B cell (primary cell): ENCODE data around the gene CHN1. TPM values are rescaled to one million over a fixed set of nuclear protein-coding genes. Genes with fewer than 3 reads are reported as not detected.

Source experiments
- ATAC-seq: fragments of 200-7000 bp; cut with Tn5 transposase; one replicate; pipeline ENCODE4 v1.10.0; 2021; ENCODE audit warnings: low read depth, mild to moderate bottlenecking, moderate number of reproducible peaks, moderate library complexity
- CTCF ChIA-PET: fragments of 350-600 bp; sonication (Branson Sonifier 250); formaldehyde crosslinking; loops from one replicate; lab custom pipeline; 2021; ENCODE audit warnings: antibody characterized with exemption, inconsistent platforms; lab: Charles Lee
- POLR2A ChIA-PET: fragments of 350-600 bp; sonication (Branson Sonifier 250); formaldehyde crosslinking; loops from one replicate; lab custom pipeline; 2021; ENCODE audit warnings: antibody characterized with exemption; lab: Charles Lee
- DNase-seq: peaks from one replicate; pipeline ENCODE4 v3.0.0; 2013
- H2AFZ ChIP-seq: 2 replicates; pipeline ENCODE4 v1.6.1; 2012; ENCODE audit warnings: mild to moderate bottlenecking, low read depth, low read length; ENCODE audit not compliant: insufficient read depth, poor library complexity, severe bottlenecking
- H3K27ac ChIP-seq, 2 donors: 1 replicate in 1 of 2; 2 replicates in 1 of 2; pipeline ENCODE4 v1.5.1; 2012 to 2013; ENCODE audit warnings: low read length in 2 of 2, mild to moderate bottlenecking in 2 of 2, moderate library complexity in 1 of 2
- H3K27me3 ChIP-seq, 4 experiments: fragments of 200-600 bp in 1 of 4; sonication (generic) in 1 of 4; replicated peaks in 1 of 4; 1 replicate in 2 of 4; 2 replicates in 2 of 4; pipeline versions ENCODE4 v1.6.1 to v1.7.0; 2013 to 2016; ENCODE audit warnings: low read length in 3 of 4, mild to moderate bottlenecking in 2 of 4, mixed read lengths in 1 of 4, moderate library complexity in 1 of 4; ENCODE audit not compliant: insufficient read depth in 4 of 4, control insufficient read depth in 3 of 4; ENCODE audit errors: control extremely low read depth in 1 of 4
- H3K36me3 ChIP-seq, 2 experiments: replicated peaks in 1 of 2; 1 replicate in 1 of 2; 2 replicates in 1 of 2; pipeline versions ENCODE4 v1.6.1 to v1.7.1; 2013; ENCODE audit warnings: low read length in 1 of 2; ENCODE audit not compliant: insufficient read depth in 2 of 2, control insufficient read depth in 1 of 2; ENCODE audit errors: control extremely low read depth in 1 of 2, extremely low read depth in 1 of 2
- H3K4me1 ChIP-seq, 2 donors: fragments of 200-600 bp in 1 of 2; sonication (generic) in 1 of 2; 1 replicate in 1 of 2; 2 replicates in 1 of 2; pipeline versions ENCODE4 v1.5.1 to v1.6.1; 2013 to 2017; ENCODE audit warnings: low read length in 2 of 2; ENCODE audit not compliant: control insufficient read depth in 2 of 2, insufficient read depth in 2 of 2
- H3K4me2 ChIP-seq: replicated peaks from 2 replicates; pipeline ENCODE3; 2012; ENCODE audit warnings: mild to moderate bottlenecking, low read depth, low read length; ENCODE audit not compliant: poor library complexity, severe bottlenecking
- H3K4me3 ChIP-seq, 5 experiments: fragments of 200-600 bp in 1 of 5; sonication (generic) in 1 of 5; 1 replicate in 3 of 5; 2 replicates in 2 of 5; pipeline versions ENCODE4 v1.5.1 to v1.7.0; 2011 to 2016; ENCODE audit warnings: low read length in 4 of 5, mild to moderate bottlenecking in 4 of 5, low read depth in 2 of 5, control low read depth in 1 of 5, moderate library complexity in 1 of 5; ENCODE audit not compliant: insufficient read depth in 1 of 5; ENCODE audit errors: control extremely low read depth in 1 of 5, extremely low read depth in 1 of 5
- H3K79me2 ChIP-seq: fragments of 200-600 bp; sonication (generic); one replicate; pipeline ENCODE4 v1.6.0; 2016; ENCODE audit warnings: low read length; ENCODE audit not compliant: control insufficient read depth, insufficient read depth
- H3K9ac ChIP-seq: fragments of 200-600 bp; sonication (generic); 2 replicates; pipeline ENCODE4 v1.6.1; 2017; ENCODE audit warnings: mild to moderate bottlenecking, low read length, moderate library complexity
- H3K9me3 ChIP-seq, 3 donors: one replicate each; pipeline versions ENCODE4 v1.6.1 to v1.7.1; 2013; ENCODE audit warnings: low read length in 2 of 3; ENCODE audit not compliant: control insufficient read depth in 2 of 3, insufficient read depth in 1 of 3; ENCODE audit errors: control extremely low read depth in 1 of 3
- H4K20me1 ChIP-seq: 2 replicates; pipeline ENCODE4 v1.6.0; 2012; ENCODE audit warnings: mild to moderate bottlenecking, low read length; ENCODE audit not compliant: insufficient read depth, control insufficient read depth, poor library complexity, severe bottlenecking
- H3K27ac Mint-ChIP-seq: one replicate; pipeline ENCODE4 v1.8.0; 2021; ENCODE audit warnings: mixed read lengths
- H3K27me3 Mint-ChIP-seq: one replicate; pipeline ENCODE4 v1.8.0; 2021; ENCODE audit warnings: mixed read lengths
- H3K4me1 Mint-ChIP-seq: one replicate; pipeline ENCODE4 v1.8.0; 2021; ENCODE audit warnings: mixed read lengths
- H3K4me3 Mint-ChIP-seq: one replicate; pipeline ENCODE4 v1.8.0; 2021; ENCODE audit warnings: mixed read lengths
- H3K9me3 Mint-ChIP-seq: one replicate; pipeline ENCODE4 v1.8.0; 2022; ENCODE audit warnings: mixed read lengths; ENCODE audit not compliant: insufficient read depth
- EZH2 ChIP-seq: IDR thresholded peaks from 2 replicates; pipeline ENCODE4 v1.6.1; 2012; ENCODE audit warnings: borderline replicate concordance, low read depth, mild to moderate bottlenecking, moderate library complexity, low read length; ENCODE audit not compliant: insufficient read depth, poor library complexity, severe bottlenecking
- WGBS: methylation state at CpG from one replicate; pipeline ENCODE4 v1.1.5; 2013; ENCODE audit warnings: missing lambda C conversion rate; ENCODE audit not compliant: insufficient coverage; 5-methylcytosine and 5-hydroxymethylcytosine counted together
- intact Hi-C: fragments of 100-400 bp; cut with micrococcal nuclease; formaldehyde crosslinking; loops from one replicate; pipeline ENCODE4 v1.10.0; 2022
- polyA plus RNA-seq: library from polyadenylated mRNA; depleted of rRNA; stranded (reverse); fragments of >200 nt; gene quantifications from 2 replicates; pipeline ENCODE4 v1.2.3, GENCODE V29; 2012
- total RNA-seq, 2 donors: library from RNA; stranded (reverse); fragments of 120-200 nt in 1 of 2; gene quantifications; 1 replicate in 1 of 2; 2 replicates in 1 of 2; pipeline versions ENCODE4 v1.2.3 to v1.2.4, GENCODE V29; 2013 to 2022
- TF ChIP-seq, protein P1 (sequence below): fragments of 200-600 bp; IDR thresholded peaks from one replicate; pipeline ENCODE4 v1.8.0; 2022; ENCODE audit warnings: antibody characterized with exemption, mild to moderate bottlenecking

Gene CHN1
- total and polyA plus RNA-seq, 2 donors (not counting 1 experiment from before 2014, with no cell fraction given): 0.79 to 1.4 TPM

DNA sequence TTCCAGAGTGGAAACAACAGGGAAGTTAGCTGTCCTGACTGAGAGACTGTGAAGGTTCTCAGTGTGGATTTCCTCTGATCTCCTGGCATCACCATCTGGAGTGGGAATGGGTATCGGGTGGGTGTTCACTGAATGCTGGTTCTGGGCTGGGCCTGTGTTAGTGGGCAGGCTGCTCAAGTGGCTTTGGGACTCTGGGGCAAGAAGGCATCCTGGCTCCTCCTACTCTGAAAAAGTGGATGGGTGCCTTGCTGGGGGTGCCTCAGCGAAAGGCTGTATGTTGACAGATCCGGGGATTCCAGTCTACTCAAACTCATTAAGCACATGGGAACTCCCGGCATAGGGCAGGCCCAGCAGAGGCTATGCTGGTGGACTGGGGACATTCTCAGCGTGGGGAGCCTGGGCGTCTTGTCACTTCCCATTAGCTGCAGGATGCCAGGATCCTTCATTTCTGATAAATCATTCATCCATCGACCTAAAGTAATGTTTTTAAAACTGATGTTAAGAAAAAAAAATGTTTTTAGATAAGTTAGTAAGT is 213.4 kb downstream of the CHN1 start:
- Histone ChIP-seq H3K4me1 (no peaks in the 10 kb centered on the region), H3K4me2 (no peak overlapping the region), H3K27ac (no peak overlapping the region), H3K9me3 (peaks cover 0 to 2% (median 0%) of the 10 kb centered on the region in 3 donors), H4K20me1 (no peaks in the 10 kb centered on the region), H3K27me3 (peaks cover 0 to 5% (median 0%) of the 10 kb centered on the region in 4 experiments), H3K36me3 (no peaks in the 10 kb centered on the region), H3K79me2 (no peaks in the 10 kb centered on the region), H3K4me3 (no peak overlapping the region), H3K9ac (no peak overlapping the region), H2AFZ (no peak overlapping the region)
- WGBS: 100% methylated on average over 3 of the region's 7 CpGs
- ChIA-PET POLR2A (no interaction called here), CTCF (no interaction called here)
- no peak for TF ChIP-seq EZH2
- TF ChIP-seq, protein P1, sequence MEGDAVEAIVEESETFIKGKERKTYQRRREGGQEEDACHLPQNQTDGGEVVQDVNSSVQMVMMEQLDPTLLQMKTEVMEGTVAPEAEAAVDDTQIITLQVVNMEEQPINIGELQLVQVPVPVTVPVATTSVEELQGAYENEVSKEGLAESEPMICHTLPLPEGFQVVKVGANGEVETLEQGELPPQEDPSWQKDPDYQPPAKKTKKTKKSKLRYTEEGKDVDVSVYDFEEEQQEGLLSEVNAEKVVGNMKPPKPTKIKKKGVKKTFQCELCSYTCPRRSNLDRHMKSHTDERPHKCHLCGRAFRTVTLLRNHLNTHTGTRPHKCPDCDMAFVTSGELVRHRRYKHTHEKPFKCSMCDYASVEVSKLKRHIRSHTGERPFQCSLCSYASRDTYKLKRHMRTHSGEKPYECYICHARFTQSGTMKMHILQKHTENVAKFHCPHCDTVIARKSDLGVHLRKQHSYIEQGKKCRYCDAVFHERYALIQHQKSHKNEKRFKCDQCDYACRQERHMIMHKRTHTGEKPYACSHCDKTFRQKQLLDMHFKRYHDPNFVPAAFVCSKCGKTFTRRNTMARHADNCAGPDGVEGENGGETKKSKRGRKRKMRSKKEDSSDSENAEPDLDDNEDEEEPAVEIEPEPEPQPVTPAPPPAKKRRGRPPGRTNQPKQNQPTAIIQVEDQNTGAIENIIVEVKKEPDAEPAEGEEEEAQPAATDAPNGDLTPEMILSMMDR: no peak
- no peaks in the 10 kb centered on the region for H3K4me1 Mint-ChIP-seq
- H3K27me3 Mint-ChIP-seq: peaks cover 18% of the 10 kb centered on the region
- H3K9me3 Mint-ChIP-seq: no peaks in the 10 kb centered on the region
- H3K4me3 Mint-ChIP-seq: no peak overlapping the region
- H3K27ac Mint-ChIP-seq: no peak overlapping the region
- intact Hi-C loops: no loop called here
- DNase-seq (no peak), ATAC-seq (no peak)

DNA sequence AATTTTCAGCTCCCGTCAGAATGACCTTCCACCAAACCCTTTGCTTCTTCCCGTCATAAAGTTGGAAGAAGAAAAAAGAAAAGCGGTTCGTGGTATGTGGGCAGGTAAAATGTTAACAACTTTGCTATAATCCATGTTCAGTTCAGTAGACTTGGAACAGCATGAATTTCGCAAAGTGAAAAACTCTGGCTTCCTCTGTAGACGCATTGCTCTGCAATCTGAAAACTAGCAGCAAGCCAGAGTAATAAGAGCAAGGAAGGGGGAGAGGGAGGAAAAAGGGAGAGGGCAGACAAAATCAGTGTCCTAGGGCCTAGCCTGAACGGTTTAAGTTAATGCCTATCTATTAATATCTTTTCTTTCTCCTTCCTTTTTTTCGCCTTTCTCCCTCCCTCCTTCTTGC is 214.2 kb downstream of the CHN1 start:
- CTCF ChIA-PET: no interaction called here
- Histone ChIP-seq H4K20me1 (no peaks in the 10 kb centered on the region), H3K4me2 (no peak overlapping the region), H3K4me3 (no peak overlapping the region), H3K27ac (no peak overlapping the region), H3K27me3 (peaks cover 0 to 5% (median 0%) of the 10 kb centered on the region in 4 experiments), H3K79me2 (no peaks in the 10 kb centered on the region), H3K9me3 (peaks cover 0 to 2% (median 0%) of the 10 kb centered on the region in 3 donors), H3K36me3 (no peaks in the 10 kb centered on the region), H2AFZ (no peak overlapping the region), H3K9ac (no peak overlapping the region), H3K4me1 (no peaks in the 10 kb centered on the region)
- Mint-ChIP-seq H3K4me3 (no peak overlapping the region), H3K27ac (no peak overlapping the region), H3K27me3 (peaks cover 18% of the 10 kb centered on the region), H3K4me1 (no peaks in the 10 kb centered on the region), H3K9me3 (no peaks in the 10 kb centered on the region)
- POLR2A ChIA-PET: interaction anchor here (0.6 kb wide), 1 partner anchor 38 kb away, joined by 3 read pairs; no protein-coding TSS in a partner anchor
- DNase-seq (no peak), ATAC-seq (no peak)
- intact Hi-C loops: no loop called here
- WGBS: 96% methylated on average over 6 of the region's 8 CpGs
- TF ChIP-seq, protein P1: no peak
- TF ChIP-seq EZH2: no peak
